T47D (cell line): ENCODE measurements around the gene TOX2.

Source experiments
- DNase-seq, 2 experiments: peaks; one replicate each; pipeline versions ENCODE4 v3.0.0 to v3.0.0-alpha.2; 2011 to 2012; ENCODE audit warnings: low read depth in 1 of 2, low spot score in 1 of 2
- JUND ChIP-seq: IDR thresholded peaks from 2 replicates; pipeline ENCODE4 v1.6.1; 2012; ENCODE audit warnings: low read depth
- in situ Hi-C: cut with HindIII; loops from 2 replicates; pipeline ENCODE4 v1.10.0; 2016; ENCODE audit warnings: low sequenced_read_pairs, low pct_unique_long_range_greater_than_20kb

The TOX2 gene

DNA sequence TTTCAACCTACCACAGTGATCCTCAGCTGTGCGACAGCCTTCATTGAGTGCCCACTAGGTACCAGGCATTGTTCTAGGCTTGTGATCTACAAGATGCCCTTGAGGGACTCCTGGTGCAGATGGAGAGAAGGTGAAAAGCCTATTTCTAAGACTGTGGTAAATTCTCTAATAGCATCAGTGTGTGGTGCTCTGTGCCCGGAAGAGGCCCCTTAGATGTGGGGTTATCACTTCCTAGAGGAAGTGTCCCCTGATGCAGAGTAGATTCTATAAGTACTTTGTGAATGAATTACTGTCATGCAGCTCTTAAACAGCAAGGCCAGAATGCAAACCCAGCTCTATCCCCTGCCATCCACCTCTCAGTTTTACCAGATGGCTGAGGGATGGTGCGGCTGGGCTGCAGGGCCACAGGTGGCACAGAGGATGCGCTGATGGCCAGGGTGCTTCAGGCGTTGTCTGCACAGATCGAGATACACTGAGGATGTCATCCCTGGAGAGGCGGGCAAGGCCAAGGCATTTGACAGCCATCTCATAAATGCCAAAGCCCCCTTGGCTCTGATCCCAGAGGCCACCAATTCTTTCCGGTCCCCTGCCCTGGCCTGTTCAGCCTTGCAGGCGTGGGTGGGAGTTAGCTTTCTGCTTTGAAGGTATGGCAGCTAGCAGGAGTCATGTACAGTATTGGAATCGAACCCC is 96.7 kb downstream of the TOX2 start:
- TF ChIP-seq JUND, result no peak
- in situ Hi-C loops, result no loop called here
- DNase-seq, result no peak

DNA sequence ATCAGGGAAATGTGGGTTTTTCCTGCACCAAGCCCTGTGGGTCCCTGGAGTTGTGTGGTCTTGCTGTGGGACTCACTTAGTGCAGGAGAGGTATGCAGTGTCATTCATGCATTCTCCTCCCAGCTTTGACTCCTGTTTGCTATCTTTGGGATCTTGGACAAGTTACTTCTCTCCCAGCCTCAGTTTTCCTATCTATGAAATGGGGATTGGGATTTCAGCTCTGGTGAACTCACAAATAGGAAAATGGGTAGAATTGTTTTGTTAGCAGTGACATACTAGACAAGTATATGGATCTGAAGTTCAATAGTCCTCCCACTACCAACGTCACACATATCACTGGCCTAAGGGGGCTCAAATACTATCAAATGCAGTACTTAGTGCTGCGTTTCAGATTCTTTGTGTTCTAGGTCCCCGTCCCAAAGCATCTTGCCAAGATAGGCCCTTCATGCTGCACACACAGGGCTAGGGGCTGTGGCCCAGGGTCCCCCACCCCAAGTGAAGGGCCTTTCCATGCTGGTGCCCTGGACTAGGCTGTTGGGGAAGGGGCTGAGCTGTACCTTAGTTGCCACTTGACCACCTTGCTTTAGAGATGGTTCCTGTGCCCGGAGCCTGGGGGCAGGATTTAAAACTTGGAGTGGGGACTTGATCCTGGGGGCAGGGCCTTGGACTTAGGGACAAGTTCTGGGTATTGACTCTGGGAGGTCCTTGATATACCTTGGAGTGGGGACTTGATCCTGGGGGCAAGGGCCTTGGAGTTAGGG is 98.0 kb downstream of the TOX2 start:
- in situ Hi-C loops, result no loop called here
- TF ChIP-seq JUND, result no peak

GRCh38 chr20:44014807-44015732 is 100.4 kb downstream of the TOX2 start:
- in situ Hi-C loops, result no loop called here
- DNase-seq, result no peak
- no peak for TF ChIP-seq JUND

More for the DNA sequence above, 98.0 kb downstream of the TOX2 start:
- DNase-seq, result no peak

- TF ChIP-seq JUND, result no peak
- no peak for DNase-seq
- in situ Hi-C loops, result no loop called here
Measured at GRCh38 chr20:44015733-44016103, 101.1 kb downstream of the TOX2 start.

DNA sequence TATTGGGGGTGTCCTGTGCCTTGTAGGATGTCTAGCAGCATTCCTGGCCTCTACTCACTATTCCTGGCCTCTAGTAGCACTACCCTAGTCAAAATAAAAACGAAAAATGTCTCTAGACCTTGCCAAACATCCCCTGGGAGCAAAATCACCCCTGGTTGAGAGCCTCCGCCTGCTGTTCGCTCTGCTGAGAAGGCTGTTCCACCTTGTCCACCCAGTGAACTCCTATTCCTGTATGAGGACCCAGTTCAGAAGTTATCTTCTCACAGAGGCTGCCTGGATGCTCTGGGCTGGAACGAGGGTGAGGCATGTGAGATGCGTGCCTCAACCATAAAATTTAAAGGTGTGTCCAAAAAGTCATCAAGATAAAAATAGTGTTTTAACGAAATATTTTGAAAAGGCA is 101.9 kb downstream of the TOX2 start:
- no peak for TF ChIP-seq JUND
- in situ Hi-C loops, result no loop called here

DNA sequence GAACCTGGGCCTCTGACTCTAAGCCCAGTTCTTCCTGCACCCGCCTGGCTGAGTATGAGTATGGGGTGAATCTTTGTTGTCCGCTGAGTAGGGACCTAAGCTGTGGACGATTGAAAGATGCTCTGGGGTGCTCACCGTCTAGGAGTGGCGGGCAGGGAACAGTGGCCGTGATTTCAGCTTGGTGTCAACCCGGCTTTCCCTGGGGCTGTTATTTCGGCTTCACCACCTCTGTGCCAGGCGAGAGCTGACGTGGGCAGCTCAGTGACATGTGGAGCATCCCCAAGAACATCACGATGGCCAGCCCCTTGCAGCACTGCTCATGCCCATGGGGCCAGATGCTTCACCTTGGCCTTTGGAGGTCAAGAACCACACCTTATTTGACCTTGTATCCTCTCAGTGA is 102.6 kb downstream of the TOX2 start:
- DNase-seq, result no peak
- TF ChIP-seq JUND, result no peak
- in situ Hi-C loops, result no loop called here

More for the DNA sequence above, 101.9 kb downstream of the TOX2 start:
- no peak for DNase-seq

GRCh38 chr20:44017905-44018258 is 103.2 kb downstream of the TOX2 start:
- in situ Hi-C loops, result no loop called here
- no peak for TF ChIP-seq JUND
- DNase-seq, result no peak

GRCh38 chr20:44018259-44018941 is 103.7 kb downstream of the TOX2 start:
- no peak for TF ChIP-seq JUND
- DNase-seq, result peak in 1 of 2 experiments; percentile 64
- in situ Hi-C loops, result no loop called here

GRCh38 chr20:44018942-44019637 is 104.4 kb downstream of the TOX2 start:
- in situ Hi-C loops, result no loop called here
- no peak for DNase-seq
- no peak for TF ChIP-seq JUND

DNA sequence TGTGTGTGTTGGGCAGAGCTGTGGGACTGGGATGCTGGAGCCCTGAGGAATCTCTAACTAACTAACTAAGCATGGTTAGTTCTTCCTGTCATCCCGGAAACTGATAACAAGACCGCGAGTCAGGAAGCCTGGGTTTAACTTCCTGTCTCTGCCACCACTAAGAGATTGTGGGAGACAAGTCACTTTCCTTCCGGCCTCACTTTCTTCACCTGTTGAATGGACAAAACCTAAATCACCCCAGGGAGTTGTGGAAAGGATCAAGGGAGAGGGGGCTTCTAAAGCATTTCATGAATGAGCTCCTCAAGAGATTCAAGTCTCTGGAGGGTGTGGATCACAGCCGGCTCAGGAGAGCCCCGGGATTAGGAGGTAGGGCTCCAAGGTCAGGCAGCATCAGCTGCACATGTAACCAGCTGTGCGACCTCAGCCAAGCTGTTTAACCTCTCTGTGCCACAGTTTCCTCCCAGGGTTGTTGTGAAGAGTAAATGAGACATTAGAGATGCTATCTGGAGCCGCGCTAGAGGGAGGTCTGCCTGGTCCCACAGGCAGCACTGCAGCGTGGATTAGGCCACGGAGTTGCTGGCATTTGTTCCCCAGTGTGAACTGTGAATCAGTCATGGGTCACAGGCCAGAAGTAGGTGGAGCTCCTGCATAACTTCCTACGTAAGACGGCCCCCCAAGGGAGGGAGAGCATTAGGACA is 105.1 kb downstream of the TOX2 start:
- in situ Hi-C loops, result no loop called here
- DNase-seq, result no peak
- TF ChIP-seq JUND, result no peak

DNA sequence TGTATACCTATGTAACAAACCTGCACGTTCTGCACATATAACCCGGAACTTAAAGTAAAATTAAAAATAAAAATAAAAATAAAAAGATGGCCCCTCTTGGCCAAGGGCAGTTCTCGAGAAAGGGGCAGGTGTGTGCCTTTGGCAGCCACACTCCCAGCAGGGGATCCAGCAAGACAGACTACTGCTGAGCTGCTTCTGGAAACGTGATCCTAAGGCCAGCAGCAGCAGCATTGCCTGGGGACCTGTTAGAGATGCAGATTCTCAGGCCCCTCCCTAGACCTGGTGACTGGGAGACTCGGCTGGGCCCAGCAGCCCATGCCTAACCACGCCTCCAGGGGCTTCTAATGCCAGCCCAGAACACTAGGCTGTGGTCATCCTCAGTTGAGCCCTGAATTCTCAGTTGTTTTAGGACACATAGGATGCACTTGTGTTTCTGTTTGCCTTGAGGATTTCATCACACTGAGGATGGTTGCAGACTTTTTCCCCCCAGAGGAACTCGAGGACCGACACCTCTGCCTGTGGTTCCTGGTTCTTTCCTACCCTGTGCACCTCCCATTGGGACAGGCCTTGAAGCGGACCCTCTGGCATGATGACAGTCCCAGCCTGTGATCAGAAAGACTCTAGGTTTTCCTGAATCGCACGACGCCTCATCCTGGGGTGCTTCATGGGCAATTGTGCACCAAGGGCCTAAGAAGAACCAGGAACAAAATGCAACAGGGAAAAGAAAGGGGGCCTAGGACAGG is 105.9 kb downstream of the TOX2 start:
- in situ Hi-C loops, result no loop called here
- no peak for TF ChIP-seq JUND
- no peak for DNase-seq
